HAP-1 (cell line): ENCODE measurements around the gene DLK2.
"Not testable (repeated sequence)": the region's sequence is repeated elsewhere in the genome, so short reads cannot be mapped to it uniquely, and the experiment has no call there.

Source experiments
- DNase-seq, 2 experiments: peaks; one replicate each; pipeline ENCODE4 v3.0.0-alpha.2; 2016 to 2020; ENCODE audit warnings: low spot score in 2 of 2
- H3K27me3 ChIP-seq: fragments of 250-450 bp; sonication (Bioruptor Pico); 2 replicates; pipeline ENCODE4 v1.5.1; 2020; ENCODE audit warnings: low read depth, mild to moderate bottlenecking, moderate library complexity
- H3K36me3 ChIP-seq: fragments of 250-450 bp; sonication (Bioruptor Pico); replicated peaks from 2 replicates; pipeline ENCODE4 v1.5.1; 2020; ENCODE audit warnings: mild to moderate bottlenecking
- H3K4me1 ChIP-seq: fragments of 250-450 bp; sonication (Bioruptor Pico); 2 replicates; pipeline ENCODE4 v1.5.1; 2020; ENCODE audit warnings: mild to moderate bottlenecking
- H3K4me3 ChIP-seq: fragments of 250-450 bp; sonication (Bioruptor Pico); 2 replicates; pipeline ENCODE4 v1.5.1; 2020; ENCODE audit warnings: mild to moderate bottlenecking, moderate library complexity
- H3K9me3 ChIP-seq: fragments of 250-450 bp; sonication (Bioruptor Pico); 2 replicates; pipeline ENCODE4 v1.5.1; 2020; ENCODE audit warnings: mild to moderate bottlenecking, moderate library complexity
- in situ Hi-C: fragments of 300-500 bp; cut with MboI; formaldehyde crosslinking; loops from 3 replicates; pipeline ENCODE4 v1.14.3; 2020; ENCODE audit warnings: low sequenced_read_pairs, inconsistent platforms, mixed read lengths

DLK2 gene

GRCh38 chr6:43455531-43456428, at the start of gene DLK2:
DLK2 (minus strand) TSS chr6:43455548; CDS start chr6:43454825, 723 bp downstream.
- in situ Hi-C loops, result no loop called here

GRCh38 chr6:43503443-43503842, 48.1 kb upstream of the DLK2 start:
- H3K4me3 ChIP-seq, result no peak overlapping the region

More at GRCh38 chr6:43455531-43456428, at the start of gene DLK2:
- peaks cover 4% of the 10 kb centered on the region; the same call in 1 of the 2 replicates for H3K4me1 ChIP-seq
- peaks cover 7% of the 10 kb centered on the region for H3K36me3 ChIP-seq
- H3K4me3 ChIP-seq, result peak within 1 kb of the TSS; percentile 60
- H3K9me3 ChIP-seq, result no peaks in the 10 kb centered on the region
- DNase-seq, result peak; percentile 40 to 75
- H3K27me3 ChIP-seq, result no peaks in the 10 kb centered on the region

GRCh38 chr6:43502666-43503065, 47.3 kb upstream of the DLK2 start:
- Histone ChIP-seq H3K36me3 (peaks cover 53% of the 10 kb centered on the region), H3K4me1 (no peaks in the 10 kb centered on the region), H3K9me3 (no peaks in the 10 kb centered on the region), H3K4me3 (no peak overlapping the region), H3K27me3 (no peaks in the 10 kb centered on the region)
- no peak for DNase-seq
- in situ Hi-C loops, result loop anchor here (10.0 kb wide), 1 partner anchor 148 kb away; no protein-coding TSS in a partner anchor

More at GRCh38 chr6:43503443-43503842, 48.1 kb upstream of the DLK2 start:
- Histone ChIP-seq H3K4me1 (no peaks in the 10 kb centered on the region), H3K27me3 (no peaks in the 10 kb centered on the region), H3K9me3 (no peaks in the 10 kb centered on the region), H3K36me3 (peaks cover 49% of the 10 kb centered on the region)
- DNase-seq, result no peak
- in situ Hi-C loops, result loop anchor here (10.0 kb wide), 1 partner anchor 149 kb away; no protein-coding TSS in a partner anchor

- H3K9me3 ChIP-seq, result no peaks in the 10 kb centered on the region
- DNase-seq, result no peak
- no peak overlapping the region for H3K4me3 ChIP-seq
- in situ Hi-C loops, result loop anchor here (10.0 kb wide), 1 partner anchor 146 kb away; no protein-coding TSS in a partner anchor
- H3K4me1 ChIP-seq, result no peaks in the 10 kb centered on the region
- no peaks in the 10 kb centered on the region for H3K27me3 ChIP-seq
- H3K36me3 ChIP-seq, result peaks cover 52% of the 10 kb centered on the region
Measured at GRCh38 chr6:43500921-43501320, 45.6 kb upstream of the DLK2 start.

GRCh38 chr6:43499028-43499815, 43.9 kb upstream of the DLK2 start:
- in situ Hi-C loops, result no loop called here
- H3K4me1 ChIP-seq, result no peaks in the 10 kb centered on the region
- H3K9me3 ChIP-seq, result no peaks in the 10 kb centered on the region
- H3K27me3 ChIP-seq, result no peaks in the 10 kb centered on the region
- DNase-seq, result no peak
- no peak overlapping the region for H3K4me3 ChIP-seq
- peaks cover 47% of the 10 kb centered on the region for H3K36me3 ChIP-seq

GRCh38 chr6:43498291-43498690, 42.9 kb upstream of the DLK2 start:
- H3K27me3 ChIP-seq, in situ Hi-C loops, DNase-seq, H3K9me3 ChIP-seq, H3K4me1 ChIP-seq, H3K4me3 ChIP-seq: not testable (repeated sequence)
- H3K36me3 ChIP-seq, result peaks cover 42% of the 10 kb centered on the region

- Histone ChIP-seq H3K9me3 (no peaks in the 10 kb centered on the region), H3K4me1 (no peaks in the 10 kb centered on the region), H3K27me3 (no peaks in the 10 kb centered on the region), H3K36me3 (peaks cover 38% of the 10 kb centered on the region), H3K4me3 (no peak overlapping the region)
- DNase-seq, result no peak
- in situ Hi-C loops, result no loop called here
Measured at GRCh38 chr6:43497689-43498088, 42.3 kb upstream of the DLK2 start.

GRCh38 chr6:43497129-43497396, 41.7 kb upstream of the DLK2 start:
- H3K36me3 ChIP-seq, result peaks cover 33% of the 10 kb centered on the region
- in situ Hi-C loops, result no loop called here
- no peaks in the 10 kb centered on the region for H3K9me3 ChIP-seq
- no peak for DNase-seq
- no peaks in the 10 kb centered on the region for H3K4me1 ChIP-seq
- H3K4me3 ChIP-seq, result no peak overlapping the region
- no peaks in the 10 kb centered on the region for H3K27me3 ChIP-seq

- in situ Hi-C loops, result no loop called here
- Histone ChIP-seq H3K36me3 (peaks cover 32% of the 10 kb centered on the region), H3K4me3 (no peak overlapping the region), H3K4me1 (no peaks in the 10 kb centered on the region), H3K9me3 (no peaks in the 10 kb centered on the region), H3K27me3 (no peaks in the 10 kb centered on the region)
- peak in 1 of 2 experiments; percentile 35 for DNase-seq
Measured at GRCh38 chr6:43496370-43497128, 41.2 kb upstream of the DLK2 start.

GRCh38 chr6:43495409-43495941, 40.1 kb upstream of the DLK2 start:
- Histone ChIP-seq H3K4me1 (no peaks in the 10 kb centered on the region), H3K4me3 (no peak overlapping the region), H3K36me3 (peaks cover 23% of the 10 kb centered on the region), H3K27me3 (no peaks in the 10 kb centered on the region), H3K9me3 (no peaks in the 10 kb centered on the region)
- no peak for DNase-seq
- in situ Hi-C loops, result no loop called here

GRCh38 chr6:43494766-43495165, 39.4 kb upstream of the DLK2 start:
- in situ Hi-C loops, result no loop called here
- peaks cover 17% of the 10 kb centered on the region for H3K36me3 ChIP-seq
- no peak overlapping the region for H3K4me3 ChIP-seq
- H3K27me3 ChIP-seq, result no peaks in the 10 kb centered on the region
- H3K4me1 ChIP-seq, result no peaks in the 10 kb centered on the region
- no peak for DNase-seq
- H3K9me3 ChIP-seq, result no peaks in the 10 kb centered on the region

GRCh38 chr6:43494321-43494720, 39.0 kb upstream of the DLK2 start:
- Histone ChIP-seq H3K4me1 (no peaks in the 10 kb centered on the region), H3K27me3 (no peaks in the 10 kb centered on the region), H3K36me3 (peaks cover 15% of the 10 kb centered on the region), H3K9me3 (no peaks in the 10 kb centered on the region), H3K4me3 (no peak overlapping the region)
- DNase-seq, result no peak
- in situ Hi-C loops, result no loop called here

- H3K36me3 ChIP-seq, result peaks cover 10% of the 10 kb centered on the region
- no peak overlapping the region for H3K4me3 ChIP-seq
- no peaks in the 10 kb centered on the region for H3K27me3 ChIP-seq
- in situ Hi-C loops, result no loop called here
- DNase-seq, result no peak
- no peaks in the 10 kb centered on the region for H3K9me3 ChIP-seq
- H3K4me1 ChIP-seq, result no peaks in the 10 kb centered on the region
Measured at GRCh38 chr6:43493833-43494232, 38.5 kb upstream of the DLK2 start.
